GM18517 (cell line): Measurements from ENCODE around the gene INO80D.
"Not testable (repeated sequence)": the region's sequence is repeated elsewhere in the genome, so short reads cannot be mapped to it uniquely, and the experiment has no call there.

Source experiments
- ATAC-seq: cut with Tn5 transposase; IDR thresholded peaks from one replicate; pipeline ENCODE4 v1.9.1; 2021; ENCODE audit warnings: mild to moderate bottlenecking, moderate library complexity; ENCODE audit not compliant: unreplicated experiment

The INO80D gene, protein sequence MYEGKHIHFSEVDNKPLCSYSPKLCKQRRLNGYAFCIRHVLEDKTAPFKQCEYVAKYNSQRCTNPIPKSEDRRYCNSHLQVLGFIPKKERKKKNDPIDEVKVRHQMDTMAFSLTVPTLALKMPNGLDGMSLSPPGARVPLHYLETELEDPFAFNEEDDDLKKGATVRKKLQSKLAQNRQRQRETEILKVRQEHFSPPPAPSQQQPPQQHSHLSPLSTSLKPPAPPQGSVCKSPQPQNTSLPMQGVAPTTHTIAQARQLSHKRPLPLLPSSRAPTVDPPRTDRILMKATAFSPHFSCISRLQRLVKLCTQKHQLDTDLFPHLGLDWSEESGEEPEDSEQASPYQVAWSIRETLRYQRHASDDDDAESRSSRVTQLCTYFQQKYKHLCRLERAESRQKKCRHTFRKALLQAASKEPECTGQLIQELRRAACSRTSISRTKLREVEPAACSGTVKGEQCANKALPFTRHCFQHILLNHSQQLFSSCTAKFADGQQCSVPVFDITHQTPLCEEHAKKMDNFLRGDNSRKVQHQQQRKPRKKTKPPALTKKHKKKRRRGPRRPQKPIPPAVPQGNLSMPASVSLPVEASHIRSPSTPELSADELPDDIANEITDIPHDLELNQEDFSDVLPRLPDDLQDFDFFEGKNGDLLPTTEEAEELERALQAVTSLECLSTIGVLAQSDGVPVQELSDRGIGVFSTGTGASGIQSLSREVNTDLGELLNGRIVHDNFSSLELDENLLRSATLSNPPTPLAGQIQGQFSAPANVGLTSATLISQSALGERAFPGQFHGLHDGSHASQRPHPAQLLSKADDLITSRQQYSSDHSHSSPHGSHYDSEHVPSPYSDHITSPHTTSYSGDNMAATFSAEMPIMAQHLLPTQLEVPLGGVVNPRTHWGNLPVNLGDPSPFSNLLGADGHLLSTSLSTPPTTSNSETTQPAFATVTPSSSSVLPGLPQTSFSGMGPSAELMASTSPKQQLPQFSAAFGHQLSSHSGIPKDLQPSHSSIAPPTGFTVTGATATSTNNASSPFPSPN

DNA sequence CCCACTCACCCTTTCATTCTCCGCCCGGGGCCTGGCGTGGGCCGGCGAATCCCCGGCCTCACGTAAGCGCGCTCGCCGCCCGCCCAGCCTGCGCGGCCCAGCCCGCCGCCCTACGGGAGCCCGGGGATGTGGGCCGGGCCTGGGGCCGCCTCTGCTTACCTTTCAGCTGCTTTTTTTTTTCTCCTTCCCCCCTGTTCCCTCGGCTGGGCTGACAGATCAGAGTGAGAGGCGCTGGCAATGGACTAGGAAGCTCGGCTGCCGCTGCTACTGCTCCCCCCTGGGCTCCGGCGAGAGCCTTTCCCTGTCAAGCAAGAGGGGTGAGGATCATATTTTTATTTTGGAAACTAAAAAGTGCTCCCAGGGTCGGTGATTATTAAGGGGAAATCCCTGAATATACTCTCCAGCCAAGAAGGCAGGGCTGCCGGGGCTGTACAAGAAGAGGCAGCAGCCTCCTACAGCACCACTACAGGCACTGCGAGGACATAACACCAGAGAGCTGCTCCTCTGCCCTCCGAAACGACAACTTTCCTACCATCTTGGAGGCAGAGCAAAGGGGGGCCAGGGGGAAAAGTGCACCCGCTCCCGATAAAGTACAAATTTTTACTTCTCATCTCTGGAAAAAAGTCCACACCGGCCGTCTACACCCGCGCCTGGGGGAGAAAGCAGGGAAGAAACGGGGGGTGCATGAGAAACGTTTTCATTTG, at the start of gene INO80D:
Gene INO80D (minus strand): TSS at position 433 of the 704 bp plus-strand sequence. CDS start 23,158 bp downstream, outside the sequence.
- peak; percentile 82 for ATAC-seq

DNA sequence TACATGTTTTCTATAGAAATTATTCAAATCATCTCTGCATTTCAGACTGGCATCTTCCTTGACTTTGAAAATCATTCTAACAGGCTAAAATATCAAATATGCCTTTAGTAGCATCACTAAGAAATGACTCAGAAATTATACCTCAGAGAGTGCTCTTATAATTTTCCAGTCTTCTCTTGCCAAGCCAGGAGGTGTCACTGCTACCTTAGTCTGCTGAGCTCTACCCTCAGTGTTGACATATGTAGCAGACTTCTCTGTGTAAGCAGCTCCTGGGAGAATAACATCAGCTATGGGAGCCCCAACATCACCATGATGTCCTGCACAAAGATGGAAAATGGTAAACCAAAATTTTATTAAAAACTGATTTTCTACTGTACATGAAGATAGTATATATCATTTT, 41.7 kb upstream of the INO80D start:
- ATAC-seq = no peak

DNA sequence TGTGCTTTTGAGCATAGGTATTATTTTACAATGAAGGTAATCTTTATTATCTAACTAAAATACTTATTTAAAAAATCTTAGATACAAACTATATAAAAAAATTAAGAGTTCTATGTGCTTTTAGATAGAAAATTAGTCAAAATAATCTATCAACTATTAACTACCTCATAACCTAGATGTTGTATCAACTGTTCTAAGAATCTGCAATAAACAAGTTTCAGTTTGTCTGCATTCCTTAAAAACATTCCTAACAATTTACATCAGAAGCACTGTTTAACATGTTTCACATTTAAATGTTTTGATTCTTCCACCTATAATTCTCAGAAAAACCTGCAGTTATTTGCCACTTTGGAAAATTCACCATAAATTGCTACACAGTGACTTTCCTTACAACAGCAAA, 39.9 kb upstream of the INO80D start:
- ATAC-seq = no peak

DNA sequence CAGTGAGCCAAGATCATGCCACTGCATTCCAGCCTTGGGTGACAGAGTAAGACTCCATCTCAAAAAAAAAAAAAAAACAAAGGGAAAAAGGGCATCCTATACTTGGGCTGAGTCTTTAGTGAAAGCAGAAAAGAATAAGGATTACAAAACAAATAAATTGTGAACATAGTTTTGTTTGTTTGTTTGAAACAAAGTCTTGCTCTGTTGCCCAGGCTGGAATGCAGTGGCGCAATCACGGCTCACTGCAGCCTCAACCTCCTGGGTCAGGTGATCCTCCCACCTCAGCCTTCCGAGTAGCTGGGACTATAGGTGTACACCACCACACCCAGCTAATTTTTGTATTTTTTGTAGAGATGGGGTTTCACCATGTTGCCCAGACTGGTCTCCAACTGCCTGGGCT, 36.6 kb upstream of the INO80D start:
- ATAC-seq = not testable (repeated sequence)

DNA sequence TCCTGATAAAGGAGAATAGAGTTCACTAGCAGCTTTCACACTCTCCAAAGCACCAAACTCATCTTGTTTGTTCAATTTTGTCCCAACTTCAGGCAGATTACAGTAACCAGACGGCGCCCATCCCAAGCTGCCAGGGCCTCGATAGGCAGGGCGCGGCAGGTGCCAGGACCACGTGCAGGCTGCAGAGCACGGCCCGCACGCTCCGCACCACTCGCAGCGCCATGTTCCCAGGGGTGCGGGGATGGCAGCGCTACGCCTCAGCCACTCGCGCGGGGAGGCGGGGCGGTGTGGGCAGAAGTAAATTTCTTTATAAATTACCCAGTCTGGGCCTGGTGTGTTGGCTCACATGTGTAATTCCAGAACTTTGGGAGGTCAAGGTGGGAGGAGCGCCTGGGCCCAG, 30.3 kb upstream of the INO80D start:
- no peak for ATAC-seq

DNA sequence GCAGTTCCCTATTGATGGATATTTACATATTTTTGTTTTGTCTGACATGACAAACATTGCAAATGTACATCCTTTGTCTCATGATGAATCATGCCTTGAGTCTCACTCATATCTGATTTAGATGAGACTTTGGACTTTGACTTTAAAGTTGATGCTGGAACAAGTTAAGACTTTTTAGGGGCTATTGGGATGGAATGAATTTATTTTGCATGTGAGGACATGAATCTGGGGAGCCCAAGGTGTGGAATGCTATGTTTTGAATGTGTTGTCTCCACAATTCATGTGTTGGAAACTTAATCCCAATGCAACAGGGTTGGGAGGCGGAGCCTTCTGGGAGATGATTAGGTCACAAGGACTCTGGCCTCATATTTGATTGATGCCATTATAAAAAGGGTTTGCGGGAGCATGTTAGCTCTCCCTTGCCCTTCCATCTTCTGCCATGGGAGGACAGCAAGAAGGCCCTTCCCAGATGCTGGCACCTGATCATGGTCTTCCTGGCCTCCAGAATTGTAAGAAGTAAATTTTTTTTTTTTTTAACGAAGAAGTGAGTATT, 29.1 kb upstream of the INO80D start:
- no peak for ATAC-seq

DNA sequence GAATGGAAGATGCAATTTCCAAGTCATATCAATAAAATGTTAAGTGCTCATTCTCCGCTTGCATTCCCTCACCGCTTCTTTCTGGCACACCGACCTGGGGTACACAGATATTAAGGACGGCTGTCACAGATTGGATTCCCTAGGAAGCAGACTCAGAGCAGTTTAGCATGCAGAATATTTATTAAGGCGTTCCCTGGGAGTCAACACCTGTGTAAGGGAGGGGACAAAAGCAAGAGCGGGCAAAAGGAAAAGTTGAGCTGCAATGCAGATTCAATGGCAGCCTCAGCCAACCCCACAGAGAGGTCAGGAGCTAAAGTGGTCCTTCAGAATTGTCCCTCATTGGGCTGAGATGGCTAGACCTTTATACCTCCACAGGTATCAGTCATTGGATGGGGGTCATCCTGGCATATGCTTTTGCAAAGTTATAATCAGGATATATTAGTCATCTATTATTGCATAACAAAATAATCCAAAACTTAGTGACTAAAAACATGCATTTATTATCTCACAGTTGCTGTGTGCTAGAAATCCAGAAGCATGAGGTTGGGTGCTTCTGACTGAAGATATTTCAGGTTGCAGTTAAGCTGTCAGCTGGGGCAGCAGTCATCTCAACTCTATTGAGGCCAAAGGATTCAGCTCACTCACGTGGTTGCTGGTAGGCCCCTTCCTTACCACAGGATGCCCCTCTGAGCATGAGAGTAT, 27.0 kb upstream of the INO80D start:
- ATAC-seq = no peak

DNA sequence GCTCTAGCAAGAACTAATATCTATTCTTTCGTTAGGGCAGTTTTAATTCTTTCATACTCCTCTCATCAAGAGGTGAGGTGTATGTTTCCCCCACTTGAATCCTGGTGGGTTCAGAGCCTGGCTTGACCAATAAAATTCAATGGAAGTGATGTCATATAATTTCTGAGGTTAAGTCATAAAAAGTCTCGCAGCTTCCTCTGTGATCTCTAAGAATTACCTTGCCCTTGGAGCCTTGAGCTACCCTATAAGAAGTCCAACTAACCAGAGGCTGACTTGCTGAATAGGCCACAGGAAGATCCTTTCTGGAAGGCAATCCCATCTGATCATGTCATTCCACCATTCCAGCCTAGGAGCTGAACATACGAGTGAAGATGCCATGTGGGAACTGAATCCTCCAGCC, 26.1 kb upstream of the INO80D start:
- ATAC-seq = no peak

DNA sequence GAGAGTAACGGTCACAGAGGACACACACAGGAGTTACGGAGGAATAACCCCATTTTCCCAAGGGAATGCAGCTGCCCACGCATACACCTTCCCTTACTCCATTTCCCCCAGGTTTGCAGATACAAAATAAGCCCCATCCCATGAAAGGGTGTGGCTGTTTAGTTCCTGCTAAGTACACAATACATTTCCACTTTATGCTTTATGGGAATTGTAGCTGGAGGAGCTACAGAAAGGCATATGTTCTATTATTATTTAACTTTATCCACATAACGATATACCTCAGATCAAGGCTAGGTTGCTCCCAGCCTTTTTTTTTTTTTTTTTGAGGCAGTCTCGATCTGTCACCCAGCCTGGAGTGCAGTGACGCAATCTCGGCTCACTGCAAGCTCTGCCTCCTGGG, 22.7 kb upstream of the INO80D start:
- no peak for ATAC-seq

DNA sequence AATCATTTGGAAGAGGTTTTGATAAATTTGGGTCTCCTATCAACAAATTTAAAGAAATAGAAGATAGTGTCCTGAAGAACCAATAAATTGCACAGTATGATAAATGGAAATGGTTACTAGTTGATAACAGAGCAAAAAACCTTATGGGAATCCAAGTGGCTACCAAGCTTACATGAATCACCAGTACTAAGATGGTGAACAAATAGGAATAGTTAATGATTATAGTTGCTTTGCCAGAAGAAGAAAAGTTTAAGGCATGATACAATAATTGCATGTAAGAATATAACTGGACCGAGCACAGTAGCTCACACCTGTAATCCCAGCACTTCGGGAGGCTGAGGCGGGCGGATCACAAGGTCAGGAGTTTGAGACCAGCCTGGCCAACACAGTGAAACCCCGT, 19.6 kb upstream of the INO80D start:
- no peak for ATAC-seq

DNA sequence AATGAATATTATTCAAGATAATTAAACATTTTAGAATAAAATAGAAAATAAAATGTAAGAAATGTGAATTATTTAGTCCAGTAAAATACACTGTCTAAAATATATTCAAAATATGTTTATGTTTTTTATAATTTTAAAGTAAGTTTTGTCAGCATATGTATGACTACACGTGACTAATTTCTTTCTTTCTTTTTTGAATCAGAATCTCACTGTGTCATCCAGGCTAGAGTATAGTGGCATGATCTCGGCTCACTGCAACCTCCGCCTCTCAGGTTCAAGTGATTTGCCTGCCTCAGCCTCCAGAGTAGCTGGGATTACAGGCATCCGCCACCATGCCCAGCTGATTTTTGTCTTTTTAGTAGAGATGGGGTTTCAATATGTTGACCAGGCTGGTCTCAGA, 19.1 kb upstream of the INO80D start:
- no peak for ATAC-seq

DNA sequence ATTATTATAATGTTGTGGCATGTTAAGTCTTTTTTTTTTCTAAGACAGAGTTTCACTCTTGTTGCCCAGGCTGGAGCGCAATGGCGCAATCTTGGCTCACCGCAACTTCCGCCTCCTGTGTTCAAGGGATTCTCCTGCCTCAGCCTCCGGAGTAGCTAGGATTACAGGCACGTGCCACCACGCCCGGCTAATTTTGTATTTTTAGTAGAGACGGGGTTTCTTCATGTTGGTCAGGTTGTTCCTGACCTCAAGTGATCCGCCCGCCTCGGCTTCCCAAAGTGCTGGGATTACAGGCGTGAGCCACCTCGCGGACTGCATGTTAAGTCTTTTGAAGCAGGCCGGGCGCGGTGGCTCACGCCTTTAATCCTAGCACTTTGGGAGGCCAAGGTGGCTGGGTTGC, 12.9 kb upstream of the INO80D start:
- ATAC-seq = not testable (repeated sequence)

DNA sequence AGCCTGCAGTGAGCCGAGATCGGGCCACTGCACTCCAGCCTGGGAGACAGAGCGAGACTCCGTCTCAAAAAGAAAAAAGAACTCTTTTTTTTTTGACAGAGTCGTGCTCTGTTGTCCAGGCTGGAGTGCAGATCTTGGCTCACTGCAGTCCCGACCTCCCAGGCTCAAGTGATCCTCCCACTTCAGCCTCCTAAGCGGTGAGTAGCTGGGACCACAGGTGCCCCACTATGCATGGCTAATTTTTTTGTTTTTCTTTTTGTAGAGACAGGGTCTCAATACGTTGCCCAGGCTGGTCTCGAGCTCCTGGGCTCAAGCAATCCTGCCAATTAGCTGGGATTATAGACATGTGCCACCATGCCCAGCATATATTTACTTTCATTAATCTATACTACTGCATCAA, 12.5 kb upstream of the INO80D start:
- no peak for ATAC-seq

DNA sequence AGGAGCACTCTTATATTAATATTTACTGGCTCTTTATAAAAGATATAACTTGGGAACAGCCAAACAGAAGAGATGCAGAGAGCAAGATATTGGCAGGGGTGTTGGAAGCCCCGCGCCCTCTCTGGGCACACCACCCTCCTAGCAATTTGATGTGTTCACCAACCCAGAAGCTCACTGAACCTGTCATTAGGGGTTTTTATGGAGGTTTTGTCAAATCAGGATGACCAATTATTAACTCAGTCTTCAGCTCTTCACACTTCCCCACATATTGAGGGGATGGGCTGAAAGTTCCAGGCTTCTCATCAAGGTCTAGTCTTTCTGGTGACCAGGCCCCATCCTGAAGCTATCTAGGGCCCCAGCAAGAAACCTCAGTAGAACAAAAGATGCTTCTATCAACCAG, 10.9 kb upstream of the INO80D start:
- ATAC-seq = no peak

DNA sequence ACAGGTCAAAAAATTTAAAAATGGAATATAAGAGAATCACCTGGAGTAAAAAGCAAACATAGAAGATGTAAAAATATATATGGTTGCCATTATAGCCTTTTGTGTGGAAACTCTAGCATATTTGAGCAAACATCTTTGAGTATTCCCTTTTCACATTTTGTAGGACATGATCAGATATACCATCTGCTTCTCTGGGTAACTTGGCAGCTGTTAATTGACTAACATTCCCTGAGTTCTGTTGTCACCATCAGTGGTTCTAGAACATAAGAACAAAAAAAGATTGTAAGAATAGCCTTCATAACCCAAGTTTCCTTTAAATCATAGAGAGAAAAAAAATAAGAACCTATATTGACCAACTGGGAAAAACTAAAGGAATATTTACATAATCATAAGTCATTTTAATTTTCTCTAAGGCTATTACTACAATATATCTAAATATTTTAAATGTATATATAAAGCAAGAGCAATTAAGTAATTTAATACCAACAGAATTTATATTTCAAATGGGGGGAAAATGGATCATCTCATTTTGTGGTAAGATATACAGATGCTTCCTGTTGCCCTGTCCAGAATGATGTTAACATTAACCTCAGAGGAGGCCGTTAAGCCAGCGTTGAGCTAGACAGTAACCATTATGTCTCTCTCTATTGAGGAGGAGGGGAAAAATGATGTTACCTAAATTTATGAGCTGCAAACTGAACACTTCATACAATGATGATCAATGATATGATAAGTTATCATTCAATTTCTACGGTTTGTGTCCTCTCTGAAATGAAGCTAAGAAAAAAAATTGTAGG, 9.8 kb upstream of the INO80D start:
- no peak for ATAC-seq

DNA sequence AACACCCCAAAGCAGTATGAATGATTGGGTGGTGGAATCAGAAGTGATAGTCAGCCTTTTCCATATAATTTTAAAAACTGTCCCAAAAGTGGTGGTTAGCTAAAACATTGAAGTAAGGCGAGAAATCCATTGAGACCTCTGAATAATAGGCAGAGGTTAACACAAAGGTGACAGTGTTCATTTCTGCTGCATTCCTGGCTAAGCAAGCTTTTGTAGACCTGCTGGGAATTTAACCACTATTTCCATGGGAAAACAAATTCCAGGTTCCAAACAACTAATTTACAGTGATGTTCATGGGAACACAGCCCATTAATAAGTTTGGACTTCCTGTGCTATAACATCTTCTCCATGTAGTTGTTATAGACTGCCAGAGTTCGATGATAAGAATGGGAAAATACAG, 6.3 kb upstream of the INO80D start:
- no peak for ATAC-seq

DNA sequence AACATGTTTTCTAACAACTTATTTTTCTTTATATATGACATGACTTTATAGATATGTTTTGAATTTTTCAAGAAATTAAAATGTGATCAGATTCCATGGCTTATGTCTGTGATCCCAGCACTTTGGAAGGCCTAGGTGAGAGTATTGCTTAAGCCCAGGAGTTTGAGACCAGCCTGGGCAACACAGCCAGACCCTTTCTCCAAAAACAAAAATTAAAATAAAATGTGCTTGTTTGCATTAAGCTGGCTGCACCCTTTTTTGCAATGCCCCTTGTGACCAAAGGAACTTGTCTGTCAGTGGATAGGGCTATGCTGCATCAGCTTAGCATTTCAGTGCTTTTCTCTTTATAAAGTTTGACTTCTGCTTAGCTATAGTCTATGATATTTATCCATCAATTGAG, 2.3 kb upstream of the INO80D start:
- ATAC-seq = no peak

DNA sequence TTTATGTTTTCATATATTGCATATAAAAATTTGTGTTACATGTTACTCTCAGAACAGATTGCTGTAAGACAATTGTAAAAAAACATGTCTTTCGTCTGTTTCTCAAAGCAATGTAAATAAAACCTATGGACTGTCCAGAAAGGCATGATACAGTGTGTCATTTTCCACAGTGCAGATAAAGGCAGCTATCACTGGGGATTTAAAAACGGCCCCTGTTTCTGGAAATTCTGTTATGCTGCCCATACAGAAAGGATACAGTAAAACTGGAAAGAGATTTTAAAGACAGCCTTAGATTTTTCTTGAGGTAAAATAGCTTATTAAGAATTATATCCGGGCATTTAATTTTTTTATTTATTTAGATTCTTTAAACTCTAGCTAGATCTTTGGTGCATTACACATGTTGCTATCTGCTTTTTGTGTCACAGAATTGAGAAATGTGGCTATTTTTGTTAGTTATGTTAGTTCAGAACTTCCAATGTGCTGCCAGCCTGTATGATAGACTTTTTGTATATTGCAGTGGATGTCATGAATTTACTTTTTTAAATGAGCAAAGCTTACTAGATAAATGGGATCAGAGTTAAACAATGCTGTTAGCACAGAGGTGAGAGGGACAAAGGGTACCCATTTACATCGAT, 859 bp upstream of the INO80D start:
- ATAC-seq = no peak
